Stimulated activated CD4-positive, alpha-beta T cell treated with anti-CD3 and anti-CD28 coated beads, Interleukin-15, amount 100 ng/mL, for 24 hours (primary cell): ENCODE data around the gene SLC23A1.
"Not testable (repeated sequence)": the region's sequence is repeated elsewhere in the genome, so short reads cannot be mapped to it uniquely, and the experiment has no call there.

Source experiments
- DNase-seq: peaks from one replicate; pipeline ENCODE4 v3.0.0-alpha.2; 2020

Gene SLC23A1

GRCh38 chr5:139368613-139369012 is 14.5 kb downstream of the SLC23A1 start:
- no peak for DNase-seq

DNA sequence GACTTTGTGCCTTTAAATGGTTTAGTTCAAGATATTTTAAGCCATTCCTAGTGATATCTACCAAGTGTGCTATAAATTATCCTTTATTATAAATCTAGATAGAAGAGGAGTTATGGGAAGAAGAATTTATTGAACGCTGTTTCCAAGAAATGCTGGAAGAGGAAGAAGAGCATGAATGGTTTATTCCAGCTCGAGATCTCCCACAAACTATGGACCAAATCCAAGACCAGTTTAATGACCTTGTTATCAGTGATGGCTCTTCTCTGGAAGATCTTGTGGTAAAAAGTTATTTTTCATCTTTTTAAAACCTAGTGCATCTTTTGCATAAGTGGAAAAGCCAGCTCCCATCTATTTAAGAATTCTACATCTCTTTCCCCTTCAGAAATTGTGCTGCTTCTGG is 18.6 kb downstream of the SLC23A1 start:
- DNase-seq: no peak

GRCh38 chr5:139363937-139364336 is 19.2 kb downstream of the SLC23A1 start:
- no peak for DNase-seq

DNA sequence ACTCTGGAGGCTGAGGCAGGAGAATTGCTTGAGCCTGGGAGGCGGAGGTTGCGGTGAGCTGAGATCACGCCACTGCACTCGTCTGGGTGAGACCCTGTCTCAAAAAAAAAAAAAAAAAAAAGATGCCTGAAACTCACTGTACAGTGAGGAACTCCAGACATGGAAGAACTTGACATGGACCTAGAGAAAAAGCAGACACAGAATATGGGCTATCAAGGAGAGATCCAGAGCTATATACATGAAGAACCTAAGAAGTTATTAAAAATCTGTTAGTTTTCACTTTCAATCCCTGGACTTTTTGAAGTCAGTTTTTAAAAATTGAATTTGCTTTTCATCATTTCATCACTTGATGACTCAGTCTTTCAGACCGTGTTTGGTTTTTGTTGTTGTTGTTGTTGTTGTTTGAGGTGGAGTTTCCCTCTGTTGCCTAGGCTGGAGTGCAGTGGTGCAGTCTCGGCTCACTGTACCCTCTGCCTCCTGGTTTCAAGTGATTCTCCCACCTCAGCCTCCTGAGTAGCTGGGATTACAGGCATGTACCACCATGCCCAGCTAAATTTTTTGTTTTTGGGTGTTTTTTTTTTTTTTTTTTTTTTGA is 21.2 kb downstream of the SLC23A1 start:
- no peak for DNase-seq

DNA sequence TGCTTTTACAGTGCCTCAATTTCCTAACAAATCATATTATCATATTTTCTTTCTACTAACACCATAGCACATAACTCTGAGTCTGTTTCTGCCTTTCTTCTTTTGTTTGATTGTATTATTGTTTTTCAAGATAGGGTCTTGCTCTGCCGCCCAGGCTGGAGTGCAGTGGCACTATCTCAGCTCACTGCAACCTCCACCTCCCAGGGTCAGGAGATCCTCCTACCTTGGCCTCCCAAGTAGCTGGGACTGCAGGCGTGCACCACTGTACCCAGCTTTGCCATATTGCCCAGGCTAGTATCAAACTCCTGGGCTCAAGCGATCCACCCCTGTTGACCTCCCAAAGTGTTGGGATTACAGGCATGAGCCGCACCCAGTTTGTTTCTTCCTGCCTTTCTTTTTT is 22.7 kb downstream of the SLC23A1 start:
- DNase-seq: no peak

GRCh38 chr5:139358064-139358463 is 25.0 kb downstream of the SLC23A1 start:
- DNase-seq: no peak

- DNase-seq: not testable (repeated sequence)
Measured at GRCh38 chr5:139355900-139356299, 27.2 kb downstream of the SLC23A1 start.

GRCh38 chr5:139354186-139354585 is 28.9 kb downstream of the SLC23A1 start:
- no peak for DNase-seq

- DNase-seq: not testable (repeated sequence)
Measured at GRCh38 chr5:139347863-139348262, 35.2 kb downstream of the SLC23A1 start.

GRCh38 chr5:139345442-139345841 is 37.7 kb downstream of the SLC23A1 start:
- not testable (repeated sequence) for DNase-seq

DNA sequence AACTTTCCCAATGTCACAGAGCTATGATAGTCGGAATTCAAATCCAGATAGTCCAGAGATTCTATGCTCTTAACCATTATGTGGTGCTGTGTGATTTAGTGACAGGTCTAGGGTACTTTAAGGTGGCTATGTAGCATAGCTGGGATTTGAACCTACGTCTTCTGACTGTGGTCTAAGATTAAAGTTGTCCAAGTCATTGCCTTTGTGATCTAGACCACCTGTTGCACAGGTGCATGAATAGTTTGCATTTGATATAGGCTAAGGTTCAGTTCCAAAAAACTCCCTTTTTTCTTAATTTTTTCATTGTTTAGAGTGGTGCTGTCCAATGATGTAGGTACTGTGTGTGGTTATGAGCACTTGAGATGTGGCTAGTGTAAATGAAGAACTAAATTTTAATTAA is 38.9 kb downstream of the SLC23A1 start:
- no peak for DNase-seq

- no peak for DNase-seq
Measured at GRCh38 chr5:139343476-139343875, 39.6 kb downstream of the SLC23A1 start.

DNA sequence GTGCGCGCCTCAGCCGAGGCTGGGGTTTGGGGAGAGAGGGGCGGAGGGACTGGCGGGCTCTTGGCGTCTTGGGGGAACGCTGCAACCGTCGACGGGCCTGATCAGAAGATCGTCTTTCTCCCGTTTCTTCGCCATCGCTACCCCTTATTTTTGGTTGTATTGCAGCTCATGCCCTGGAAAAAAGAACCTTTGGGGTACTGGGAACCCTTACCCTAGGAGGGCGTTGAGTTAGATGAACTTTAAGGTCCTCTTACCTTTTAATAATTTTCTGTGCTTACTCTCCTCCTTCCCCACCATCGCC is 40.7 kb downstream of the SLC23A1 start:
- peak; percentile 87 for DNase-seq

GRCh38 chr5:139341689-139342422 is 41.2 kb downstream of the SLC23A1 start, which contains the start of gene PAIP2:
TSS of gene PAIP2 (plus strand) at chr5:139341854. CDS start at chr5:139363785, 21,931 bp downstream.
- DNase-seq: peak; percentile 98

- DNase-seq: no peak
Measured at GRCh38 chr5:139341187-139341688, 41.9 kb downstream of the SLC23A1 start.

DNA sequence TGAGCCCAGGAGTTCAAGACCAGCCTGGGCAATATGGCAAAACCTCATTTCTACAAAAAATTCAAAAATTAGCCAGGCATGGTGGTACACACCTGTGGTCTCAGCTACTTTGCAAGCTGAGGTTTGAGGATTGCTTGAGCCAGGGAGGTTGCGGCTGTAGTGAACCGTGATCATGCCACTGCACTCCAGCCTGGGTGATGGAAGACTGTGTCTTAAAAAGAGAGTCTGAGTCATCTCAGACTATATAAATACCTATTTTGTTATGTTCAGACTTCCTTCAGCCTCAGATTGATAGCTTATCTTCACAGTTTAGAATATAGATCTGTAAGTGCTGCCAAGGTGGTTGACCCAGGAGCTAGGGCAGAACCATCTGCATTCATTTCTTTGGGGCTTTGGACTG is 43.0 kb downstream of the SLC23A1 start:
- no peak for DNase-seq

DNA sequence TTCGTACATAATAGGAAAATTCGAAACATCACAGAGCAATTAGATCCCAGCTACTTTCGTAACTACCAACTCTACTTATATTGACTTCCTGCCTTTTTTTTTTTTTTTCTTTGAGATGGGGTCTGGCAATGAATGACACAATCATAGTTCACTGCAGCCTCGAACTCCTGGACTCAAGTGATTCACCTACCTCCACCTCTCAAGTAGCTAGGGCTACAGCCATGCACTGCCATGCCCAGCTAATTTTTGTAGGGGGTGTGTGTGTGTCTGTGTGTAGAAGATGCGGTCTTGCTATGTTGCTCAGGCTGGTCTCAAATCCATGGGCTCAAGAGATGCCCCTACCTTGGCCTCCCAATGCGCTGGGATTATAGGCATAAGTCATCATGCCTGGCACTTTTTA is 47.3 kb downstream of the SLC23A1 start:
- DNase-seq: peak; percentile 23
